Measurements from ENCODE around the gene WFS1. TPM values are rescaled to one million over a fixed set of nuclear protein-coding genes. Genes with fewer than 3 reads are reported as not detected.

WFS1 gene
- total RNA-seq, 1 donor from 2014 or later: 91.8 TPM

GRCh38 chr4:6248394-6248793, 21.3 kb upstream of the WFS1 start:
- intact Hi-C loops (cut with DNase I): loop anchor here (2.0 kb wide), 1 partner anchor 80 kb away; no protein-coding TSS in a partner anchor
- TF ChIP-seq CTCF (IDR thresholded peaks at IDR 0.05) (no peak), POLR2AphosphoS5 (IDR thresholded peaks at IDR 0.05; ENCODE audit: insufficient read depth in 1 of 2, low read depth in 1 of 2) (no peak), POLR2A (IDR thresholded peaks at IDR 0.05) (no peak)
- Histone ChIP-seq H3K9me3 (no peaks in the 10 kb centered on the region), H3K27ac (no peak overlapping the region), H3K4me3 (no peak overlapping the region), H3K27me3 (no peaks in the 10 kb centered on the region), H3K36me3 (no peaks in the 10 kb centered on the region), H3K4me1 (no peaks in the 10 kb centered on the region)
- DNase-seq (ENCODE audit: extremely low spot score in 2 of 2): no peak

- no peaks in the 10 kb centered on the region for H3K27me3 ChIP-seq
- H3K9me3 ChIP-seq: no peaks in the 10 kb centered on the region
- TF ChIP-seq POLR2AphosphoS5 (IDR thresholded peaks at IDR 0.05; ENCODE audit: insufficient read depth in 1 of 2, low read depth in 1 of 2): peak in 1 of 2 donors; percentile 28
- TF ChIP-seq POLR2A (IDR thresholded peaks at IDR 0.05): no peak
- TF ChIP-seq CTCF (IDR thresholded peaks at IDR 0.05): peak; percentile 66 to 87 (median 78)
- H3K4me1 ChIP-seq: no peaks in the 10 kb centered on the region
- no peak overlapping the region for H3K27ac ChIP-seq
- no peak overlapping the region for H3K4me3 ChIP-seq
- no peak for DNase-seq (ENCODE audit: extremely low spot score in 2 of 2)
- H3K36me3 ChIP-seq: no peaks in the 10 kb centered on the region
- intact Hi-C loops (cut with DNase I): no loop called here
Measured at GRCh38 chr4:6250235-6250983, 19.2 kb upstream of the WFS1 start.

DNA sequence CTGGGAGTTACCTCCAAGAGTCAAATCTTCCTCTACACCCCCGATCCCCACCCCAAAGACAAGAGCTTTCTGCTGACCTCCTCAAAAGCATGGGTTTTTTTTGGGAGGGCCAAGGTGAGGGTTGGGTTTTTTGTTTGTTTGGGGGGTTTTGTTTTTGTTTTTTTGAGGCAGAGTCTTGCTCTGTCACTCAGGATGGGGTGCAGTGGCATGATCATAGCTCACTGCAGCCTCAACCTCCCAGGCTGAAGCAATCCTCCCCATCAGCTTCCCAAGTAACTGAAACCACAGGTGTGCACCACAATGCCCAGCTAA, 18.7 kb upstream of the WFS1 start:
- Histone ChIP-seq H3K4me1 (no peaks in the 10 kb centered on the region), H3K36me3 (no peaks in the 10 kb centered on the region), H3K27ac (no peak overlapping the region), H3K4me3 (no peak overlapping the region), H3K9me3 (no peaks in the 10 kb centered on the region), H3K27me3 (no peaks in the 10 kb centered on the region)
- no peak for DNase-seq (ENCODE audit: extremely low spot score in 2 of 2)
- intact Hi-C loops (cut with DNase I): no loop called here
- no peak for TF ChIP-seq CTCF (IDR thresholded peaks at IDR 0.05)
- no peak for TF ChIP-seq POLR2AphosphoS5 (IDR thresholded peaks at IDR 0.05; ENCODE audit: insufficient read depth in 1 of 2, low read depth in 1 of 2)
- no peak for TF ChIP-seq POLR2A (IDR thresholded peaks at IDR 0.05)

- no peak for DNase-seq (ENCODE audit: extremely low spot score in 2 of 2)
- Histone ChIP-seq H3K36me3 (no peaks in the 10 kb centered on the region), H3K27ac (no peak overlapping the region), H3K4me3 (no peak overlapping the region), H3K4me1 (no peaks in the 10 kb centered on the region), H3K27me3 (no peaks in the 10 kb centered on the region), H3K9me3 (no peaks in the 10 kb centered on the region)
- intact Hi-C loops (cut with DNase I): no loop called here
- TF ChIP-seq CTCF (IDR thresholded peaks at IDR 0.05): no peak
- TF ChIP-seq POLR2A (IDR thresholded peaks at IDR 0.05): no peak
- no peak for TF ChIP-seq POLR2AphosphoS5 (IDR thresholded peaks at IDR 0.05; ENCODE audit: insufficient read depth in 1 of 2, low read depth in 1 of 2)
Measured at GRCh38 chr4:6251365-6251764, 18.3 kb upstream of the WFS1 start.

- Histone ChIP-seq H3K4me1 (no peaks in the 10 kb centered on the region), H3K27me3 (no peaks in the 10 kb centered on the region)
- intact Hi-C loops (cut with DNase I): no loop called here
Measured at GRCh38 chr4:6252051-6252450, 17.6 kb upstream of the WFS1 start.

More at GRCh38 chr4:6252051-6252450, 17.6 kb upstream of the WFS1 start:
- no peaks in the 10 kb centered on the region for H3K36me3 ChIP-seq
- H3K27ac ChIP-seq: no peak overlapping the region
- no peaks in the 10 kb centered on the region for H3K9me3 ChIP-seq
- no peak for DNase-seq (ENCODE audit: extremely low spot score in 2 of 2)
- TF ChIP-seq CTCF (IDR thresholded peaks at IDR 0.05) (no peak), POLR2AphosphoS5 (IDR thresholded peaks at IDR 0.05; ENCODE audit: insufficient read depth in 1 of 2, low read depth in 1 of 2) (no peak), POLR2A (IDR thresholded peaks at IDR 0.05) (no peak)
- H3K4me3 ChIP-seq: no peak overlapping the region
